ENCODE results near the gene MRTFA.

Gene MRTFA

DNA sequence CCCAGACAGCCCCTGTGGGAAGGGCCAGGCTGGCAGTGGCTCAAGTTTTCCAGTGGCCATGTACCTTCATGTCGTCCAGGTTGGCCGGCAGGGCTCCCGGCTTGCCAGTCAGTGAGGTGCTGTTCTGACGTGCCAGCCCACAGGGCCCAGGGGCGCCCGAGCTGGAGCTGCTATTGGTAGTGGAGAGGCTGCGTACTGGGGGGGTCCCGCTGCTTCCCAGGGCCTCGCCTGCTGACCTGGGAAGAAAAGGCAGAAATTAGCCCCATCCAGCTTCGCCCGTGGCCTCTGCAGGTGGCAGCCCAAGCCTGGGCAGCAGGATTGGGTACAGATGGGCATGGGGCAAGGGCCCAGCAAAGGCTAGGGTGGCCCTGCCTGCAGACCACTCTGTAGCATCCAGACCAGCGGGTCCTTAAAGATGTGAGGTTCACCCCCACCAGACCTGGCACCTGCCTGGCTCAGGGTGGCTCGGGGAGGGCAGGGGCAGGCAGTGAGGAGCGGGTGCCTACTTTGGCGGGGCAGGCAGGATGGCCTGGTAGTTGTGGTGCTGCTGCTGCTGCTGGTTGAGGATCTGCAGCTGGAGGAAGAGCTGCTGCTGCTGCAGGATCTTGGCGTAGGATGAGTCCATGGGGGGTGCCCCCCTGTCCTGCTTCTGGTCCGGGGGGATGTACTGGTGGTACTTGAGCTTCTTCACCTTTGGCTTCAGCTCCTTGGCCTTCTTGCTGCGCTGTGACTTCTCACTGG lies 216.0 kb downstream of the MRTFA start:
- no peak for DNase-seq

DNA sequence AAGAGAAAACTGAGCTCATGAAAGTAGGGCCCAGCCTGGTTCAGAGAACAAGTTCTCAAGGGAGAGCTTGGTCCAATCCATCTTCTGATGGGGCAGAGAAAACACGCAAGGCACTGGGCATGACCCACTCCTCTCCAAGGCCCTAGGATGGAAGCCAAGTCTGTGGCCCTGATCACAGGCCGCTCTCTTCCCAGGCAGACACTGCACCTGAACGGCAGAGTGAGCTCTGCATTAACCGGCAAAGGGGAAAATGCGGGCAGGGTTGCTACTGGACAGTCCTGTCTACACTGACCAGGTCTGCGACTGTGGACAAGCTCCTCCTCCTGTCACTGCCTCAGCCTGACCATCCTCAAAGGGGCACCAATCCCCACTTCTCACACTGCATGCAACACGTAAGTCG lies 216.8 kb downstream of the MRTFA start:
- DNase-seq, result no peak

DNA sequence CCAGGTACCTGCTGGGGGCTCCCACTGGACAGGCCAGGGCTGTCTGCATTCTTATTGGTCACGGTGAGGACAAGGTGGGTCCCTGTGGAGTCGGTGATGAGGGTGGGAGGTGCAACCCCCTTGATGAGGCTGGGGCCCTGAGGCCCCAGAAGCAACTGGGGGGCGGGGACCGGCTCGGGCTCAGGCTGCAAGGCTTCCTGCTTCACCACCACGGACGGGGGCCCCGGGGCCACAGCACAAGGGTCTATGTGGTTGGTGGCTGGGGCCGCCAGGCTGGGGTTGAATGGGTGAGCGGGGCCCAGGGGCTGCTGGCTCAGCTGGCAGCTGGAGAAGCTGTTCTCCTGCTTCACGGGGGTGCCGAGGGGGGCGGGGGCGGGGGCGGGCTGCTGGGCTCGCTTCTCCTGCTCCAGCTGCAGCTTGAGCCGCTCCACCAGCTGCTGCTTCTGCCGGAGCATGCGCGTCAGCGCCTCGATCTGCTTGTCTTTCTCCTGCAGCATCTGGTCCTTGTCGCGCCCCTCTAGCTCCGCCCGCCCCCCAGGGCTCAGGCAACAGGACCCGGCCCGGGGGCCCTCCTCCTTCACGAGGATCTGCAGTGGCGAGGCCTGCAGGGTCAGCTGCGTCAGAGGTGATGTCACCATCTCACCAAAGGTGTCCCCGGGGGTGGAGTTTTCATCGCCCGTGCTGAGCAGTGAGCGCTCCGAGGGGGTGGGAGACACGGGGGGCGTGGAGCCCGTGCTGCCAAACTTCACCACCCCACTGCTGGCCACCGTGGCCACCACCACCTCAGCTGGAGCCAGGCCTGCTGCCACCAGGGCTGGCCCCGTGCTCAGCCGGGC lies 217.9 kb downstream of the MRTFA start:
- DNase-seq, result no peak

DNA sequence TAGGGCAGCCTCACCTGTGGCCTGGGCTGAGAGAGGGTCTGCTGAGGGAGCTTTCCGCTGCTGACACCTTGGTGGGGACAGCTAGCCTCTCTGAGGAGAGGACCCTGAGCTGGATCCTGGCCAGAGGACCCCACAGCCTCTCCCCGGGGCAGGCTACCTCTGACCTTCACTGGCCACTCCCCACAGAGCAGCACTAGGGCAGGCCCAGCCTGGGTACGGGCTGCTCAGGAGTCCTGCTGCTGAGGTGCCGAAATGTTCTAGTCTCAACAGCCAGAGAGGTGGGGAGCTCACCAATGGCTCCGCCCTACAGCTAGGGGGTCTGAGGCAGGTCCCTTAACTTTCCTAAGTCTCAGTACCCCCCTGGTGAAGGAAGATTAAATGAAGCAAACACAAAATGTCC lies 218.6 kb downstream of the MRTFA start:
- DNase-seq, result no peak

DNA sequence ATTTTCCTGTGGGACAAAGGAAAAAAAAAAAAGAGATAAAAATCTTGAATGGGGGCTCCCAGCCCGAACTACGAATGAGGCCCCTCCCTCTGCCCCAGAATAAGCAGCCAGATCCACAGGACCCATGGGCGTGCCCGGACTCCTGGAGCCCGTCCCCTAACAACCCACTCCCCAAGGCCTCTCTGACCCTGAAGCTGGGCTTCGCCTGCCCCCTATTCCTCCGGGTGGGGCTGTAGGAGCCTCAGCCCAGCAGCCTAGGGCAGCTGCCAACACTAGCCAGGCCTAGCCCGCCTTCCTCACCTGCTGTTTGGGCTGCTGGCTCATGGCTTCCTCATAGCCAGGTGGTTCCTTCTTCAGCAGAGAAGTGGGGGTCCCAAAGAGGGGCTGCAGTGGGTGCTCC lies 219.5 kb downstream of the MRTFA start:
- no peak for DNase-seq

DNA sequence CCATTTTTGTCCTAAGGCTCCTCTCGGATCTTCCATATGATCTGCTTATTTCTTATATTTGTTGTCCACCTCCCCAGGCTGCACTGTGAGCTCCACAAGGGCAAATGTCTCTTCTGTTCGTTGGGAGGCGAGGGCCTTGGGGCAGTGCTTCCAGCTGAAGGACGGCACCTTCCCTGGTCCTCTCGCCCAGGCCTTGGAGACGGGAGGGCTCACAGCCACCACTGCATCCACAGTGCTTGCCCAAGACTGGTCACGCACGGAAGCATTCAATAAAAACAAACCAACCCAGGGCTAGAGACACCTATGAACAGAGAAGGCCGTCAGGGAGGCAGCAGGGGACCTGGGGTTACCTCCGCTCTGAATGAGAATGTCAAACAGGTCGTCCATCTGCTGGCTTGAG lies 219.9 kb downstream of the MRTFA start:
- DNase-seq, result no peak

DNA sequence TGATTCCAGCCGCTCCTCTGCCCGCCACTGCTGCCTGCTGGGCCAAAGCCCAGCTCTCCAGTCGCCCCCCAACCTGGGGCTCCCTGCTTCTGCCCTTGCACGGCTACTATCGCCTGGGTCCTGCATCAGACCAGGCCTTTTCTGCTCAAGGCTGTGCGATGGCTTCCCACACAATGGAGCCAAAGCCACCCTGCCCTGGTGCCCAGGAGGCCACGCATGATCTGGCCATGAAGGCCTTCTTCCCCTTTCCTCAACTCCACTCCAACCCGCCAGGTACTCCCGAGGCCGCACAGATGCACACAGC lies 220.3 kb downstream of the MRTFA start:
- DNase-seq, result no peak

DNA sequence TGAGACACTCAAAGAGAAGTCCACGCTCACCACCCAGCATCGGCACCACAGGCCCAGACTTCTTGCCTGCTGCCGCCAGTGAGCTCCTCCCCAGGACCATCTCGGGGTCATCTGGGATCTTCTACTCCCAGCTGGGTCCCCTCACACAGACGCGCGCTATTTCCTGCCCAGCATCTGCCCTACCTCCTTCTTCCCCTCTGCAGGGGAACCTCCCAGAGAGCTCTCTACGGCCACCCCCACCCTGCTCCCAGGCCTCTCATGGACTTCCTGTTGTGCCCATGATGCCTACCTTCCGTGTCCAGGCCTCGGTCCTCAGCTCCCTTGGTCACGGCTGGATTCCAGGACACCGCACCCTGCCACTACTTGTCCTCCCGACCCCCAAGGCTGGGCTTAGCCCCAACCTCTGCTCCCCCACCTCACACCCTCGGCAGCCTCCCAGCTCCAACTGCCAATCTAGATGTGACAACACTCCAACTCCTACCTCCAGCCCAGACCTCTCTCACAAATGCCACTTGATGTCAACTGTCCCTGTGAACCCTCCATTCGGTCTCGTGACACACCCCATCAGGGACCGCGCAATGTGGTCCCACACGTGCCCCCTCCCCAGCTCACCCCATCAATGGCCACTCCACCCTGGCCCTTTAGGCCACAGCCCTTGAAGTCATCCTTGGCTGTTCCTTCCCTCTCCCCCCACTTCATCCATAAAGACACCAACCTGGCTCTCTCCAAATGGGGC lies 220.8 kb downstream of the MRTFA start:
- DNase-seq, result no peak

DNA sequence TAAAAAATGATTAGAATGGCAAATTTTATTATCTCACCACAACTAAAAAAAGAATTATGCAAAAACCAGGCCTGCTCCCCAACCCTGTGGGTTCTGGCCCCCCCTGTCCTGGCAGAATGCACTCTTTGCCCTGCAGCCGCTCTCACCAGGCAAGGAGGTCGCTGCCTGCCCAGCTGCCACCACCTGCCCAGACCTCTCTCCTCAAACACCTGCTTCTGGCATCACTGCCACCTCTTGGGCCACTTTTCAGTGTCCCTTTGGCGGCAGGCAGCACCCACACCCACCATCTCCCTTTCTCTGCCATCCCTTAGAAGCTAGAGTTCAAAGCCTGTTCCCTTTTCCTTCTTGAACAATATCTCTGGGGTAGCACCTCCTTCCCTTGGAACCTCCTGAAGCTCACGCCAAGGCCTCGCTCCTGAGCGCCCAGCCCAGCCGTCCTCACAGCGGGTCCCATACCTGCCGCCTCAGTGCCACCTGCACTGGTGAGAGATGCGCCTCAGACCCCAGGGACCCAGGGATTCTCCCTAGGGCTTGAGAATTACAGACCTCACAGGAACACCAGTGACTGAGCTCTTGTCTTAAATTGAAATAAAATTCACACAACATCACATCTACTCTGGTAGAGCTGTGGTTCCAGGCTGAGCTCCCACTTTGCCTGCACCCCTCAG lies 221.5 kb downstream of the MRTFA start:
- DNase-seq, result no peak

DNA sequence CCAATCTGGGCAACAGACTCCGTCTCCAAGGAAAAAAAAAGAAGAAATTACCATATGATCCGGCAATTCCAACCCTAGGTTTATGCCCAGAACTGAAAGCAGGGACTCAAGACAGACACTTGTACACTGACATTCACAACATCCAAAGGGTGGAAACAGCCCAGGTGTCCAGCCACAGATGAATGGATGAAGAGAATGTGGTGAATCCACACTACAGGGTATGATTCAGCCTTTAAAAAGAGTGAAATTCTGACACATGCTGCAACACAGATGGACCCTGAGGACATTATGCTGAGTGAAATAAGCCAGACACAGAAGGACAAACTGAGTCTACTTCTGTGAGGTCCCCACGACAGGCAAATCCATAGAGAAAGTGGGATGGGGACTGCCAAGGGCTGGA lies 222.2 kb downstream of the MRTFA start:
- DNase-seq, result no peak

DNA sequence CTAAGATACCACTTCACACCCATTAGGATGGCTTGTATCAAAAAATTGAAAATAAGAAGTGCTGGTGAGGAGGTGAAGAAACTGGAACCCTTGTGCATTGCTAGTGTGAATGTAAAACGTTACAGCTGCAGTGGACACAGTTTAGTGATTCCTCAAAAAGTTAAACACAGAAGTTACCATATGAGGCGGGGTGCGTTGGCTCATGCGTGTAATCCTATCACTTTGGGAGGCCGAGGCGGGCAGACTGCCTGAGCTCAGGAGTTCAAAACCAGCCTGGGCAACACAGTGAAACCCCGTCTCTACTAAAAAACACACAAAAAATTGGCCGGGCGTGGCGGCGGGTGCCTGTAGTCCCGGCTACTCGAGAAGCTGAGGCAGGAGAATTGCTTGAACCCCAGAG lies 222.6 kb downstream of the MRTFA start:
- no peak for DNase-seq

DNA sequence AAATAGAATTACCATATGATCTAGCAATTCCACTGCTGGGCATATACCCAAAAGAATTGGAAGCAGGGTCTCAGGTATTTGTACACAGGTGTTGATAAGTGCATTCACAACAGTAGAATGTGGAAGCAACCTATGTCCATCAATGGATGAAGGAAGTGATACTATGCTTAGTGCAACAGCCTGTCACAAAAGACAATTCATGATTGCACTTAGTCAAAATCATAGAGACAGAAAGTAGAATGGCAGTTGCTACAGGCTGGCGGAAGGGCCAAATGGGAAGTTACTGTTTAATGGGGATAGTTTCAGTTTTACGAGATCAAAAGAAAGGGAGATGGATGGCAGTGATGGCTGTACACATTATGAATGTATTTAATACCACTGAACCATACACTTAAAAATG lies 224.1 kb downstream of the MRTFA start:
- no peak for DNase-seq

DNA sequence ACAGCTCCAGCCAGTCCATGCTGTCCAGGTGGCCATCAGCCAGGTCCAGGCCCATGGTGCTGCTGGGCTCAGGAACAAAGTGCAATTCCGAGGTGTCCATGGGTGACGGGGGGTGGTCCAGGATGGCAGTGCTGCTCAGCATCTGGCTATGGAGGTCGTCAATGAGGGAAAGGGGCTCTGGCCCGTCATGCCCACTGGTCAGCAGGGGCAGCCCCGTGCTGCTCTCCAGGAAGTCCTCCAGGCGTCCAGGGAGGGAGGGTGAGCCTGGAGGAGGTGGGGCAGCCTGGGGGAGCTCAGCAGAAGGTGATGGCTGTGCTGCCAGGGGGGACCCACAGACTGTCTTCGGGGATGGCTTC lies 225.0 kb downstream of the MRTFA start:
- no peak for DNase-seq

DNA sequence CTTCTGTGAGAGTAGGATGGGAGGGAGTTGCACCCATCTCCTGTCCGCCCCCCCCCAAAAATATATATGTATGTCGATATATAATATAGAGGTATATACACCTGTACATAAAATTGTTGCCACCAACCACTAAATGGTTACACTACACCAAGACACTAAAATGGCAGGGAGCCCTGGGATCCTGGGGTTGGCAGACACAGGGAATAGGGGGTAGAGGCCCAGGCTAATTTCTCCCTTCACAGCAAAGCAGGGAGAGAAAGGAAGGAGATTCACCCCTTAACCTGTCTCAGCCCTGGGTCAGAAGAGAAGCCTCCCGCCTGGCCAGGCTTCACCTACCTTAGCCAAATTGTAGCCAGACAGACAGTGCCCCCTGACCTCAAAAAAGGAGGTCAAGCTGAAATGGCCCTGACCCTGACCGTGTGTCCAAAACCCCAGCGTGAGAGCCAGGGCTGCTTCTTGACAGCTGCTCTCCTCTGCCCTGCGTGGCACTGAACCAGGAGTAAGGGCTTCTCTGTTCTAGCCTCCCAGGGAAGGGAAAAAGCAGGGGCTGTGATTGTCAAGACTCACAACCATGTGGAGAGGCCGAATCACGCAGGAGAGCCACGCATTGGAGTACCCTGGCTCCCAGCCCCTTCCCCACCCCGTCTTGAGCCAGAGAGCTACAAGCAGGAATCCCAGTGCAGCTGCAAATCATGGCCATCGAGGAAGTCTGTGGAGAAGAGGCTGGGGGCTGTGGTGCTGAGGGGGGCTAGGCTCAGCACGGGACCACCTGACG lies 225.6 kb downstream of the MRTFA start:
- no peak for DNase-seq

DNA sequence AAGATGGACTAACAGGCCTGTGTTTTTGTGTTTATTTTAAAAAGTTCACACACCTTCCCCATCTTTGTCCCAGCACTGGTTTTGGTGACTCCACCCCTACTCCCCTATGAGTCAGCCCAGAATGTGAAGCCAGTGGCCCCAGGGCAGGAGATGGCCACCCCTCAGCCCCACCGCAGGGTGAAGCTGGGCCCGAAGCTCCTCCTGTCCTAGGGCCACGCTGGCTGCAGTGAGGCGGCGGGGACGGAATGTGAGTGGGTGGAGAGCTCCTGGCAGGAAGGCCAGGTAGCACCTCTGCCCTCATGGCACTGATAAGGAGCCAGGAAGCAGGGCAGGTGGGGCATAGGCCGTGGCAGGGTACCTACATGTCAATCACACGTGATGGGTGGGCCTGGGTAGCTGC lies 226.2 kb downstream of the MRTFA start:
- no peak for DNase-seq

DNA sequence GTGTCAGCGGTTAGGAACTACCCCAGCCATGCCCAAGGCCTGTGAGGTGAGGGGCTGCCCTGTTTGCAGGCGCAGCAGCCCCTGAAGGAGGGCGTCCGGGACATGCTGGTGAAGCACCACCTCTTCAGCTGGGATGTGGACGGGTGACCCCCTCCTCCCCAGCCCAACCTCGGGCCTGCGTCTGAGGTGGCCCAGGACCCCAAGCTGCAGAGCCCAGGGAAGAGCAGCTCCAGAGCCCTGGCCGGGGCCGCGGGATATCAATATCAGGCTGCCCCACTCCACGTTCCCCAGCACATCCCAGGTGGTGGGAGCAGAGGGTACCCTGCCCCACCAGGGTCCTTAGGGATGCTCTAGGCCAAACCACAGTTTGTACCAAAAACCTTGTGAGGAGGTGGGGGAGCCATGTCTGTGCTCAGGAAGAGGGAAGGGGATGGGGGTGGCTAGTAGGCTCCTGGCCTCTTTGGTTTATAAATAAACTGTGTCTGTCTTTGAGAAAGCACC lies 226.9 kb downstream of the MRTFA start:
- DNase-seq, result no peak

DNA sequence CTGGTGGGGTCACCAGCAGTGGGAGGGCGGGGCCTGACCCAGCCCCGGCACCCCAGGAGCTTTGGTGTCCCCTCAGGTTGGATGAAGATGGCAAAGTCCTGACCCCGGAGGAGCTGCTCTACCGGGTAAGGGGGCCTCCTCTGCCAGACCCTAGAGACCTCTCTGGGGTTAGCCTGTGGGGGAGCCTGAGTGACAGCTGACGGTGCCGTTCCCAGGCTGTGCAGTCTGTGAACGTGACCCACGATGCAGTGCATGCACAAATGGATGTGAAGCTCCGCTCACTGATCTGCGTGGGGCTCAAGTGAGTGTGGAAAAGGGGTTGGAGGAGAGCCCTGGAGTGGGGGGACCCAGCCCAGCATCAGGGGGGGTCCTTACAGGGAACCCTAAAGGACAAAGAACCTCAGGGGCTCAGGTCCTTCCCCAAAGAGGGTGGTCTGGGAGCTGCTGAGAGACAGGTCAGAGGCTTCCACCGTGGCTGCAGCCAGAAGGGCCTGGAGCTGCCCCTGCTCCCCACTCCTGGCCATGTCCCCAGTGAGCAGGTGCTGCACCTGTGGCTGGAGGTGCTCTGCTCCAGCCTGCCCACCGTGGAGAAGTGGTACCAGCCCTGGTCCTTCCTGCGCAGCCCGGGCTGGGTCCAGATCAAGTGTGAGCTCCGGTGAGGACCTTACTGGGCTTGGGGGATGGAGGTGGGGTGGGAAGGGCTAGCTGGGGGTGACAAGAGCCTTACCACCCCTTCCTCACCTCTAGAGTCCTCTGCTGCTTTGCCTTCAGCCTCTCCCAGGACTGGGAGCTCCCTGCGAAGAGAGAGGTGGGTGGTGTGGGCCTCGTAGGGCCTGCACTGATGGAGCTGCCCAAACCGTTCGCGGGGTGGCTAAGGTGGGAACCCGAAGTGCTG lies 227.6 kb downstream of the MRTFA start:
- no peak for DNase-seq

DNA sequence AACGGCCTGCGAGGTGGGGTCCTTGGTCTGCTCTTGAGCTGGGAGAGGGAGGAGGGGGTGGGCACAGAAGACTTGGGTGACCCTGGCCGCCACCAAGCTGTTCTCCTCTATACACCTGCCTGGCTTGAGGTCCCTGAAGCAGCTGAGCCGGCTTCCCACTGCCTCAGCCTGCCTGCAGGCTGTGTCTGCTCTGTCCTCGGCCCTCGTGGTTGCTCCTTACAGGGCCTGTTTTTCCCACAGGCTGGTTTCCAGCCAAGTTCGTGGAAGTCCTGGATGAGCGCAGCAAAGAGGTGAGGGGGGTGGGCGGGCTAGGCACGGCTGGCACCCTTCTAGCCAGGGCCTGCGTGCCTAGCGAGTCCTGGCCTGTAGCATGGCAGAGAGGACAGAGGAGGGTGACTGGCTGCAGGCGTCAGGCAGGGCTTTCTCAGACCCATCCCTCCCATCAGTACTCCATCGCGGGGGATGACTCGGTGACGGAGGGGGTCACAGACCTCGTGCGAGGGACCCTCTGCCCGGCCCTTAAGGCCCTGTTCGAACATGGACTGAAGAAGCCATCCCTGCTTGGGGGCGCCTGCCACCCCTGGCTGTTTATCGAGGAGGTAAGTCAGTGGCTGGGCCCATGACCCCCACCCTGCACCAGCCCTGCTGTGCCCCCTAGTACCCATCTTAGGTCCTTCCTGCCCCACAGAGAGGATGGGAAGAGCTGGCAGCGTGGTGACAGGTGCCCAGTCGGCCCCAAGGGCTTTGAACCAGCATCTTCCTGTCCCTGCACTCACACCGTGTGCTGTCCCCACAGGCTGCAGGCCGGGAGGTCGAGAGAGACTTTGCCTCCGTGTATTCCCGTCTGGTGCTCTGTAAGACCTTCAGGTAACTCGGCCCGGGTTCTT lies 228.4 kb downstream of the MRTFA start:
- no peak for DNase-seq

DNA sequence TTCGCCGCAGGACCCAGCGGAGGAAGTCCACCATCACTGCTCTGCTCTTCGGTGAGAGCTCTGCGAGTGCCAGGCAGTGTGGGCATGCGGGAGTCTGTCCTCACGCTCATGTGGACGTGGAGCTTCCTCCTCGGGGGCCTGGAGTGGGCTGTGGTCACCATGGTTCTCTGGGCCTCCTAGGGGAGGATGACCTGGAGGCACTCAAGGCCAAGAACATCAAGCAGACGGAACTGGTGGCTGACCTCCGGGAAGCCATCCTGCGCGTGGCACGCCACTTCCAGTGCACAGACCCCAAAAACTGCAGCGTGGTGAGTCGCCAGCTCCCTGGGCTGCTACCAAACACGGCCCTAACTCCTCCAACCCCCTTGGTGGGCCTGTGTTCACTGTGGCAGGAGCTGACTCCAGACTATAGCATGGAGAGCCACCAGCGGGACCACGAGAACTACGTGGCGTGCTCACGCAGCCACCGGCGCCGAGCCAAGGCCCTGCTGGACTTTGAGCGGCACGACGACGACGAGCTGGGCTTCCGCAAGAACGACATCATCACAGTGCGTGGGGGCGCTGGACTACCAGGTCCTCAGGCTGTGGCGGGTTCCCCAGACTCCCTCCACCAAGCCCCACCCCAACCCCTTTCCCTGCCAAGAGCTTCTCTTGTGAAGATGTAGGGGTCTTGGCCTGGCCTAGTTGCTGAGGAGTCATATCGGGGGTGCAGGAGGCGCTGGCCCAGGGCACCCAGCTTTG lies 229.3 kb downstream of the MRTFA start:
- DNase-seq, result no peak

Data from NCI-H2081 treated with DMSO at 0.1 percent for 48 hours (cell line).